Stimulated activated CD4-positive, alpha-beta T cell treated with anti-CD3 and anti-CD28 coated beads, Interleukin-4, amount 100 ng/mL, for 4 hours (primary cell): ENCODE data around the gene DMRT3.

Experiments
- DNase-seq, 2 experiments: peaks; one replicate each; pipeline ENCODE4 v3.0.0-alpha.2; 2020

DMRT3 gene

DNA sequence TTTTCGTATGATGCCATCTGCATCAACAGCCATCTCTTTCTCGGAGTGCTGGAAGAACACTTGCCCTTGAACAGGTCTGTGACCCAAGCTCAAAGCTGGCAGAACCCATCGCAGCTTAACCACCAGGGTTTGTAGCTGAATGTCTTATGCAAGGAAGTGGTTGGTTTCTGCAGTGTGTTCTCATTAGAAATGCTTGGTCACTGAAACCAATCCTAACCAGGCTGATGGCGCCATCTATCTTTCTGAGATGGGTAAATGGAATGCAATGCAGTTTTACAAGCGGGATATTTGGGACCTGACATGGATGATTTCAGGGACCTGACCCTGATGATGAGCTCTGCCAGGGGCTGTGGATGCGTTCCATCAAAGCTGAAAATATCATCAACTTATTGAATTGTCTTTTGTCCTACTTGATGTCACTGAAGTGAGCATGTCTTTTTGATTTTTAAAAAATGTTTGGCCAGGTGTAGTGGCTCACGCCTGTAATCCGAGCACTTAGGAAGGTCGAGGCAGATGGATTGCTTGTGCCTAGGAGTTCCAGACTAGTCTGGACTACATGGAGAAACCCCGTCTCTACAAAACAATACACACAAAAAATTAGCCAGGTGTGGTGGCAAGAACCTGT, 28.7 kb downstream of the DMRT3 start:
- DNase-seq, result no peak

- DNase-seq, result no peak
Measured at GRCh38 chr9:1007312-1007711, 30.9 kb downstream of the DMRT3 start.

GRCh38 chr9:1008216-1008615, 31.8 kb downstream of the DMRT3 start:
- no peak for DNase-seq

DNA sequence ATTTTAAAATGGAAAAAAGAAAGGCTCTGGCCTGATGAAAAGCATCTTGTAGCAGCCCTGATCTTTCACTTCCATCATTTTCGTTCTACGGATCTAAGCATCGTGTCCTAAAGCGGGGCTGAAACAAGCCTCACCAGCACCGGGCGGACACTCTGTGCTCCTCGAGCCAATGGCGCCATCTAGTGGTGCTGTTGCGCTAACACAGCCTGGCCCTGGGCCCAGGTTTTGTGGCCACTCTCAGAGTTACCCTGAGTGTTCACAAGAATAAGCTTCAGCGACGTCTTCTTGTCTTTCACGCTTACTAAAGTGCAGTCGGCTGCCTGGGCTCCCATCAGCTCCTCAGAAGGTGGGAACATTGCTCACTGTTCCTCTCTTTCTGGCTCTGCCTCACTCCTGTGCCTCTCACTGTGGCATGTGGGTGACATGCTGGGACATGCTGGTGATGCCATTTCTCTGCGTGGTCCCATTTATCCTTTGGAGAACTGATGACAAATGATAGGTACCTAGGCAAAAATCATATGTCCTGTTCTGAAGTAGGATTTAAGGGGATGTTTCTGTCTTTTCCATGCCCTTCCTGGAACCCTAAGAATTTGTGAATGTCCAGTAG, 32.7 kb downstream of the DMRT3 start:
- peak; percentile 49 to 70 for DNase-seq

DNA sequence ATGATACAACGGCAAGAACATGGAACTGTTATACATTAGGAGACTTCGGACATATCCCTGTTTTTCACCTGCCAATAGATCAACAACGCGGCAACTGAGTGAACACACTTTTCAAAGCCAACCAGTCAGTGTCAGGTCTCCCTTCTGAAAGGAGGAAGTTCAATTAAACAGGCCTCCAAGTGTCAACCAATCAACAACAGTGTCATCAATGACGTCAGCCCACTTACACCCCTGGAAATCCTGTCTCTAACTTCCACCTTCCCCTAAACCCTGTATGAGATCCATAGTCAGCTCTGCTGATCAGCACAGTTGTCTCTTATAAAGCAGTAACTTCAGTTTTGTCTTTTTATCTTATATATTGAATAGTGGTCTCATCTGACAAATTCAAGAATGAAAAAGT, 36.6 kb downstream of the DMRT3 start:
- DNase-seq, result no peak

DNA sequence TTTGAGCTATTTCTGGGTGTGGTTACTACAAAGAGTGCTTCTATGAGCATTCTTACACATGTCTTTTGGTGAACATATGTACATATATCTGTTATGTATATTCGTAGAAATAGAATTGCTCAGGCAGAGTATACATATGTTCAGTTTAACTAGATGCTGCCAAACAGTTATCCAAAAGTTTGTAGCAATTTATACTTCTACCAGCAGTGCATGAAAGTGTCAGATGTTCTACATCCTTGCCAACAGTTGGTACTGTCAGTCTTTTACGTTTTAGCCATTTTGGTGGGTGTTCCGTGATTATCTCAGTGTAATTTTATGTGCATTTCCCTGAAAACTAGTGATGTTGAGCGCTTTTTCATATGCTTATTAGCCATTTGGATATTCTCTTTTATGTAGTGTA, 37.8 kb downstream of the DMRT3 start:
- DNase-seq, result no peak

DNA sequence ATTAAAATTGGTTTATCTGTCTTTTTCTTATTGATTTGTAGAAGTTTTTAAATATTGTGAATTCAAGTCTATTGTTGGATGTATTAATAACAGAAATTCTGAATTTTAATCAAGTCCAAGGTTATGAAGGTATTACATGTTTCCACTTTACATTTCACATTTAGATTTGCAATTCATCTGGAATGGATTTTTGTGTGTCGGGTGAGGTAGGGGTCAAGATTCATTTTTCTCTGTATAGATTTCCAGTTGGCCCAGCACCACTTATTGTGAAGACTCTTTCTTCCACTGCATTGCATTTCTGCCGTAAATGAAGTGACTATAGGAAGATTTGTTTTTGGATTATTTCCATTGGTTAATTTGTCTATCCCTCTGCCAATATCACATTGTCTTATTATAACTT, 38.2 kb downstream of the DMRT3 start:
- no peak for DNase-seq

- DNase-seq, result no peak
Measured at GRCh38 chr9:1018121-1018520, 41.7 kb downstream of the DMRT3 start.

DNA sequence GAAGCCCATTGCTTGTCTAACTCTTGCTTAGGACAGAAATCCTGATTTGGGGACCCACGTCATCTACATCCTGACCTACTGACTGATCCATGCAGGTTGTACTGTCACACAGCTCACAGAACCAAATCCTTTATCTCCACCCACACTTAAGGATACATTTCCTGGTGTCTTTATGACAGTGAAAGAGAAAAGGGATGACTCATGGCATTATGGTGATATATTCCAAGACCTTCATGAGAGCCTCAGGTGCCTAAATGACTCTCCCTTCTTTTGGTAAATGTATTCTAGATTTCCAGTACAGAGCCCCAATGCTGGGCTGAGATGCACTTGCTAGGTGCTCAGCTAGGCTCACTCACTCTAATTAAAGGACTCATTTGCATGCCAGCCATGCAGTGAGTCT, 47.7 kb downstream of the DMRT3 start:
- DNase-seq, result no peak

DNA sequence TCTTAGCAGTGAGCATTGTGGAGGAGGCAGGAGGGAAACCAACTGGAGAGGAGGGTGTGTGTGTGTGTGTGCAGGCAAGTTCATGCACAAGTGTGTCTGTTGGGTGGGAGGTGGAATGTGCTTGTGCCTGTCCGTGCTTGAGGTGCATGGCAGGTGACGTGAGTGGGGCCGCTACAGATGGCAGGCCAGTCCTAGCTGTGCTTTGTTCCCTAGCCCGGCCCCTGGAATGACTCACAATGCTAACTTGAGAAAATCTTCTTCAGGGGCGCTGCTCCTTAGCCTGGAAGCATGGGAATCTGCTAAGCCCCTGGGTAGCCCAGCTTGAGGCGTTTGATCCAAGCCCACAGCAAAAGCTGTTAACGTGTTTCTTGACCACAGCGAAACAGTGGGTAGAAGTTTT, 48.7 kb downstream of the DMRT3 start:
- DNase-seq, result no peak

GRCh38 chr9:1026219-1026618, 49.8 kb downstream of the DMRT3 start:
- DNase-seq, result no peak

- DNase-seq, result no peak
Measured at GRCh38 chr9:1028501-1029190, 52.2 kb downstream of the DMRT3 start.

DNA sequence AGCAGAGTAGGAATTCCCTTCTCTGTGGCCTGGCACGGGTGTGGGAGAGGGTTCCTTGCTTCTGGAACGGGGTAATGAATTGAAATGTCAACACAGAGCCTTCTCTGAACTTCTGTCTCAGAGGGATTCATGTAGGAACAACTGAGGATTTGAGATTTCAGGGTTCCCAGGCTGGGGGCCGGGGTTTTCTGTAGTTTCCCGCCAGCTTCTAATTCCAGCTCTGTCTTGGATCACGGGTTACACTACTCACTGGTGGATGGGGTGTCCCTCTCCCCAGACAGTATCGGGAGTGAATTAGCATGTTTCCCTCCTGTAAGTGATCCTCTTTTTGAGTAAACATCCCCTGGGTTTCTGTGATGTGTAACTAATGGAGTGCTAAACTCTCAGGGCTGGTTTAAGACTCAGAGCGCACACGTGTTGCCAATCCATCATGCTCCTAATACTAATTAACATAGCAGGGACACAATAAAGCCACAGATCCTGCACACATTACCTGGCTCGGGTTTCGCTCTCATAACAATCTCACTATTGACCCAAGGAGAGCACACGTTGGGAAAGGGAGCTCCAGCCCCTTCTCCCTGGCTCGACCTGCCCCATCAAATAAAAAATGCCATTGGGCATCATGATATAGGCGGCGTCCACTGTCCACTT, 55.6 kb downstream of the DMRT3 start:
- no peak for DNase-seq

DNA sequence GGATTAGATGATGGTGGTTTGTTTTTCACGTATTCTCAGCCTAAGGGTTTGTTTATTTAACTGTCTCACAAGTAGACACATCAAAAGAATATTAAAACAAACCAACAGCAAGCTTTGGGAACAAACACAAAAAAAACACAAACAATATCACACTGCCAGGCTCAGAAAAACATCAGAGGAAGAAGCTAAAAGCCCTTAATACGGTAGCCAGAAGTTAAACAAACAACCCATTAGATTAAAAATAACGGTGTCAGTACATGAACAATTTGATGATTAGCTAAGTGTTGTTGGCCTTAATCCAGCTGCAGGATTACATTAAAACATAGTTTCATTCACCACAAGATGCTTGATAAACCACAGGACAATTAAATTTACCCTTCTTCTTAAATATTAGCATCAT, 57.8 kb downstream of the DMRT3 start:
- no peak for DNase-seq

- no peak for DNase-seq
Measured at GRCh38 chr9:1039589-1039988, 63.1 kb downstream of the DMRT3 start.
